HepG2 (cell line): ENCODE results near the gene HSD17B2. TPM values are rescaled to one million over a fixed set of nuclear protein-coding genes. Genes with fewer than 3 reads are reported as not detected.

Experiments used
- ARNTL ChIP-seq: sonication (generic); formaldehyde crosslinking; IDR thresholded peaks from 2 replicates; pipeline ENCODE4 v1.4.0; 2020; ENCODE audit warnings: mild to moderate bottlenecking, missing genetic modification reagents
- BRD4 ChIP-seq: sonication (generic); formaldehyde crosslinking; IDR thresholded peaks from 2 replicates; pipeline ENCODE4 v1.4.0; 2020; ENCODE audit warnings: missing genetic modification reagents
- CEBPG ChIP-seq: IDR thresholded peaks from 2 replicates; pipeline ENCODE4 v1.6.1; 2016
- KMT2B ChIP-seq: IDR thresholded peaks from 2 replicates; pipeline ENCODE4 v1.6.1; 2016; ENCODE audit warnings: missing genetic modification reagents, missing compliant biosample characterization
- PHF5A ChIP-seq: IDR thresholded peaks from one replicate; pipeline ENCODE4 v1.6.1; 2018; ENCODE audit warnings: low read depth, missing genetic modification reagents; ENCODE audit not compliant: unreplicated experiment
- PPARG ChIP-seq: conservative IDR thresholded peaks from 2 replicates; pipeline ENCODE4 v1.6.1; 2016; ENCODE audit warnings: missing biosample characterization, missing genetic modification reagents
- RELA ChIP-seq: sonication (generic); formaldehyde crosslinking; IDR thresholded peaks from 2 replicates; pipeline ENCODE4 v1.4.0; 2020; ENCODE audit warnings: missing genetic modification reagents
- REXO4 ChIP-seq: sonication (generic); formaldehyde crosslinking; IDR thresholded peaks from 2 replicates; pipeline ENCODE4 v1.8.0; 2022; ENCODE audit warnings: missing genetic modification reagents, mild to moderate bottlenecking, borderline replicate concordance
- RNF2 ChIP-seq: fragments of 450-650 bp; conservative IDR thresholded peaks from 2 replicates; pipeline ENCODE4 v1.6.1; 2016; ENCODE audit warnings: low read depth
- SALL1 ChIP-seq: sonication (generic); formaldehyde crosslinking; IDR thresholded peaks from 2 replicates; pipeline ENCODE4 v1.8.0; 2022; ENCODE audit warnings: mild to moderate bottlenecking, missing genetic modification reagents
- SIN3A ChIP-seq: IDR thresholded peaks from 2 replicates; pipeline ENCODE4 v1.6.1; 2011; ENCODE audit warnings: low read depth, mild to moderate bottlenecking, control low read depth, low read length, borderline replicate concordance
- SIX1 ChIP-seq: sonication (generic); formaldehyde crosslinking; IDR thresholded peaks from 2 replicates; pipeline ENCODE4 v1.4.0; 2020; ENCODE audit warnings: missing genetic modification reagents, borderline replicate concordance
- SNAPC2 ChIP-seq: sonication (generic); formaldehyde crosslinking; IDR thresholded peaks from 2 replicates; pipeline ENCODE4 v1.8.1; 2022; ENCODE audit warnings: mild to moderate bottlenecking, missing genetic modification reagents
- TRIM24 ChIP-seq: sonication (generic); formaldehyde crosslinking; IDR thresholded peaks from 2 replicates; pipeline ENCODE4 v1.8.0; 2022; ENCODE audit warnings: mild to moderate bottlenecking, missing genetic modification reagents
- ZFYVE20 ChIP-seq: sonication (generic); formaldehyde crosslinking; IDR thresholded peaks from 2 replicates; pipeline ENCODE4 v1.8.0; 2023; ENCODE audit warnings: low read depth, mild to moderate bottlenecking, moderate library complexity, missing genetic modification reagents, borderline replicate concordance
- ZKSCAN8 ChIP-seq: IDR thresholded peaks from 2 replicates; pipeline ENCODE4 v1.6.1; 2016; ENCODE audit warnings: borderline replicate concordance, missing genetic modification reagents, missing compliant biosample characterization
- ZMAT3 ChIP-seq: sonication (generic); formaldehyde crosslinking; conservative IDR thresholded peaks from 2 replicates; pipeline ENCODE4 v1.7.0; 2021; ENCODE audit warnings: missing genetic modification reagents
- ZNF557 ChIP-seq: sonication (generic); formaldehyde crosslinking; IDR thresholded peaks from 2 replicates; pipeline ENCODE4 v1.4.0; 2020; ENCODE audit warnings: missing genetic modification reagents
- ZNF709 ChIP-seq: sonication (generic); formaldehyde crosslinking; IDR thresholded peaks from 2 replicates; pipeline ENCODE4 v1.5.0; 2020; ENCODE audit warnings: mild to moderate bottlenecking, missing genetic modification reagents
- ZNF713 ChIP-seq: sonication (generic); formaldehyde crosslinking; IDR thresholded peaks from 2 replicates; pipeline ENCODE4 v1.4.0; 2020; ENCODE audit warnings: mild to moderate bottlenecking, missing genetic modification reagents
- ZNF720 ChIP-seq: sonication (generic); formaldehyde crosslinking; IDR thresholded peaks from 2 replicates; pipeline ENCODE4 v1.4.0; 2020; ENCODE audit warnings: missing genetic modification reagents
- polyA plus RNA-seq, 8 experiments: library from polyadenylated mRNA; depleted of rRNA in 3 of 8; stranded (reverse) in 7 of 8; unstranded in 1 of 8; fragments of >200 nt; fragmentation: Illumina TruSeq in 4 of 8; extraction: Trizol in 4 of 8; gene quantifications; 2 replicates each; pipeline versions ENCODE4 v1.2.1 to v1.2.3, GENCODE V29; 2011 to 2016; ENCODE audit warnings: low read depth in 4 of 8, missing spikeins in 1 of 8, mixed read lengths in 1 of 8; ENCODE audit not compliant: insufficient read depth in 1 of 8
- total RNA-seq, 5 experiments: library from RNA; depleted of rRNA; stranded (reverse); fragments of >200 nt; fragmentation: Illumina TruSeq; extraction: Trizol; gene quantifications; 2 replicates each; pipeline ENCODE4 v1.2.3, GENCODE V29; 2016; ENCODE audit warnings: low read depth in 1 of 5
- TF ChIP-seq, protein P1 (sequence below): IDR thresholded peaks from 2 replicates; pipeline ENCODE4 v1.4.0; 2020; ENCODE audit warnings: mild to moderate bottlenecking, missing genetic modification reagents
- TF ChIP-seq, protein P2 (sequence below): sonication (generic); formaldehyde crosslinking; IDR thresholded peaks from 2 replicates; pipeline ENCODE4 v1.5.0; 2020; ENCODE audit warnings: missing genetic modification reagents
- TF ChIP-seq, protein P3 (sequence below): IDR thresholded peaks from 2 replicates; pipeline ENCODE4 v1.6.1; 2016; ENCODE audit warnings: missing compliant biosample characterization, missing genetic modification reagents, borderline replicate concordance
- TF ChIP-seq, protein P4 (sequence below): sonication (generic); formaldehyde crosslinking; IDR thresholded peaks from 2 replicates; pipeline ENCODE4 v1.8.0; 2022; ENCODE audit warnings: missing genetic modification reagents, low read depth, mild to moderate bottlenecking, borderline replicate concordance

Gene HSD17B2
- total and polyA plus RNA-seq, 2 of the 13 experiments (the other 11 are each of a cell fraction or from before 2014, with no cell fraction given): 26.3 to 69.3 TPM

GRCh38 chr16:82067042-82067803 is 32.2 kb downstream of the HSD17B2 start (continued):
- TF ChIP-seq, protein P1, sequence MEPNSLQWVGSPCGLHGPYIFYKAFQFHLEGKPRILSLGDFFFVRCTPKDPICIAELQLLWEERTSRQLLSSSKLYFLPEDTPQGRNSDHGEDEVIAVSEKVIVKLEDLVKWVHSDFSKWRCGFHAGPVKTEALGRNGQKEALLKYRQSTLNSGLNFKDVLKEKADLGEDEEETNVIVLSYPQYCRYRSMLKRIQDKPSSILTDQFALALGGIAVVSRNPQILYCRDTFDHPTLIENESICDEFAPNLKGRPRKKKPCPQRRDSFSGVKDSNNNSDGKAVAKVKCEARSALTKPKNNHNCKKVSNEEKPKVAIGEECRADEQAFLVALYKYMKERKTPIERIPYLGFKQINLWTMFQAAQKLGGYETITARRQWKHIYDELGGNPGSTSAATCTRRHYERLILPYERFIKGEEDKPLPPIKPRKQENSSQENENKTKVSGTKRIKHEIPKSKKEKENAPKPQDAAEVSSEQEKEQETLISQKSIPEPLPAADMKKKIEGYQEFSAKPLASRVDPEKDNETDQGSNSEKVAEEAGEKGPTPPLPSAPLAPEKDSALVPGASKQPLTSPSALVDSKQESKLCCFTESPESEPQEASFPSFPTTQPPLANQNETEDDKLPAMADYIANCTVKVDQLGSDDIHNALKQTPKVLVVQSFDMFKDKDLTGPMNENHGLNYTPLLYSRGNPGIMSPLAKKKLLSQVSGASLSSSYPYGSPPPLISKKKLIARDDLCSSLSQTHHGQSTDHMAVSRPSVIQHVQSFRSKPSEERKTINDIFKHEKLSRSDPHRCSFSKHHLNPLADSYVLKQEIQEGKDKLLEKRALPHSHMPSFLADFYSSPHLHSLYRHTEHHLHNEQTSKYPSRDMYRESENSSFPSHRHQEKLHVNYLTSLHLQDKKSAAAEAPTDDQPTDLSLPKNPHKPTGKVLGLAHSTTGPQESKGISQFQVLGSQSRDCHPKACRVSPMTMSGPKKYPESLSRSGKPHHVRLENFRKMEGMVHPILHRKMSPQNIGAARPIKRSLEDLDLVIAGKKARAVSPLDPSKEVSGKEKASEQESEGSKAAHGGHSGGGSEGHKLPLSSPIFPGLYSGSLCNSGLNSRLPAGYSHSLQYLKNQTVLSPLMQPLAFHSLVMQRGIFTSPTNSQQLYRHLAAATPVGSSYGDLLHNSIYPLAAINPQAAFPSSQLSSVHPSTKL (CRISPR knock-in tag): peak; percentile 69
- TF ChIP-seq SNAPC2 (CRISPR knock-in tag) (0 out of 2 replicates have a peak, but pooled peaks have one; percentile 32), PPARG (CRISPR knock-in tag) (no peak), BRD4 (CRISPR knock-in tag) (no peak), RELA (no peak), KMT2B (CRISPR knock-in tag) (no peak), ZNF709 (CRISPR knock-in tag) (no peak), ZNF713 (no peak), RNF2 (no peak), ZFYVE20 (CRISPR knock-in tag) (no peak), ZNF557 (CRISPR knock-in tag) (no peak), PHF5A (no peak), SIX1 (CRISPR knock-in tag) (no peak), ZMAT3 (CRISPR knock-in tag) (0 out of 2 replicates have a peak, but pooled peaks have one; percentile 13), TRIM24 (no peak), ZKSCAN8 (no peak), REXO4 (CRISPR knock-in tag) (no peak), CEBPG (CRISPR knock-in tag) (0 out of 2 replicates have a peak, but pooled peaks have one; percentile 17), SALL1 (CRISPR knock-in tag) (peak; percentile 43; the same call in 1 of the 2 replicates), ARNTL (0 out of 2 replicates have a peak, but pooled peaks have one; percentile 38), SIN3A (no peak), ZNF720 (CRISPR knock-in tag) (no peak)
- TF ChIP-seq, protein P2, sequence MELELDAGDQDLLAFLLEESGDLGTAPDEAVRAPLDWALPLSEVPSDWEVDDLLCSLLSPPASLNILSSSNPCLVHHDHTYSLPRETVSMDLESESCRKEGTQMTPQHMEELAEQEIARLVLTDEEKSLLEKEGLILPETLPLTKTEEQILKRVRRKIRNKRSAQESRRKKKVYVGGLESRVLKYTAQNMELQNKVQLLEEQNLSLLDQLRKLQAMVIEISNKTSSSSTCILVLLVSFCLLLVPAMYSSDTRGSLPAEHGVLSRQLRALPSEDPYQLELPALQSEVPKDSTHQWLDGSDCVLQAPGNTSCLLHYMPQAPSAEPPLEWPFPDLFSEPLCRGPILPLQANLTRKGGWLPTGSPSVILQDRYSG (CRISPR knock-in tag): 0 out of 2 replicates have a peak, but pooled peaks have one; percentile 45
- TF ChIP-seq, protein P3, sequence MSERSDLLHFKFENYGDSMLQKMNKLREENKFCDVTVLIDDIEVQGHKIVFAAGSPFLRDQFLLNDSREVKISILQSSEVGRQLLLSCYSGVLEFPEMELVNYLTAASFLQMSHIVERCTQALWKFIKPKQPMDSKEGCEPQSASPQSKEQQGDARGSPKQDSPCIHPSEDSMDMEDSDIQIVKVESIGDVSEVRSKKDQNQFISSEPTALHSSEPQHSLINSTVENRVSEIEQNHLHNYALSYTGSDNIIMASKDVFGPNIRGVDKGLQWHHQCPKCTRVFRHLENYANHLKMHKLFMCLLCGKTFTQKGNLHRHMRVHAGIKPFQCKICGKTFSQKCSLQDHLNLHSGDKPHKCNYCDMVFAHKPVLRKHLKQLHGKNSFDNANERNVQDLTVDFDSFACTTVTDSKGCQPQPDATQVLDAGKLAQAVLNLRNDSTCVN (CRISPR knock-in tag): no peak
- TF ChIP-seq, protein P4, sequence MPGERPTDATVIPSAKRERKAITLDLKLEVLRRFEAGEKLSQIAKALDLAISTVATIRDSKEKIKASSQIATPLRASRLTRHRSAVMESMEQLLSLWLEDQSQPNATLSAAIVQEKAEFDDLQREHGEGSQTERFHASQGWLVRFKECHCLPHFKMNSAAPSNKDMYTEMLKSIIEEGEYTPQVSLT: no peak
